GM13977 (cell line): ENCODE results near the gene MYPOP.
A peak's percentile ranks its signal among the peaks of the same experiment; 100 is the strongest.

Experiments used
- DNase-seq: peaks from one replicate; pipeline ENCODE4 v3.0.0; 2012; ENCODE audit warnings: low spot score
- CTCF ChIP-seq: IDR thresholded peaks from 2 replicates; pipeline ENCODE4 v1.5.1; 2012; ENCODE audit warnings: mild to moderate bottlenecking, control low read depth; ENCODE audit not compliant: insufficient read depth; ENCODE audit errors: extremely low read depth, missing control alignments
- in situ Hi-C: fragments of 300-500 bp; cut with MboI; formaldehyde crosslinking; loops from one replicate; pipeline ENCODE4 v1.12.0; 2022; ENCODE audit warnings: low sequenced_read_pairs, low pct_unique_long_range_greater_than_20kb, mixed read lengths, inconsistent platforms; ENCODE audit not compliant: unreplicated experiment

Gene MYPOP

GRCh38 chr19:45854167-45854778 lies 48.1 kb downstream of the MYPOP start:
- in situ Hi-C loops = no loop called here
- TF ChIP-seq CTCF = no peak
- DNase-seq = no peak

GRCh38 chr19:45852983-45853382 lies 49.4 kb downstream of the MYPOP start:
- no peak for DNase-seq
- TF ChIP-seq CTCF = no peak
- in situ Hi-C loops = no loop called here

GRCh38 chr19:45852145-45852750 lies 50.2 kb downstream of the MYPOP start:
- in situ Hi-C loops = no loop called here
- no peak for DNase-seq
- no peak for TF ChIP-seq CTCF

GRCh38 chr19:45848922-45849321 lies 53.5 kb downstream of the MYPOP start:
- TF ChIP-seq CTCF = peak; percentile 21
- no peak for DNase-seq
- in situ Hi-C loops = no loop called here

GRCh38 chr19:45847663-45848062 lies 54.8 kb downstream of the MYPOP start:
- no peak for TF ChIP-seq CTCF
- DNase-seq = no peak
- in situ Hi-C loops = no loop called here

- in situ Hi-C loops = no loop called here
- TF ChIP-seq CTCF = no peak
- no peak for DNase-seq
Measured at GRCh38 chr19:45842198-45842597, 60.2 kb downstream of the MYPOP start.
